OCI-LY3 (cell line): ENCODE measurements around the gene LGR4.

Experiments used
- EZH2phosphoT487 ChIP-seq: fragments of 200-600 bp; shearing (Covaris generic); IDR thresholded peaks from 2 replicates; pipeline ENCODE4 v1.6.1; 2018; ENCODE audit warnings: antibody characterized with exemption, mixed run types, low read depth
- TF ChIP-seq, protein P1 (sequence below): fragments of 200-600, 300-600 bp; sonication (generic); IDR thresholded peaks from 2 replicates; pipeline ENCODE4 v1.5.1; 2014; ENCODE audit warnings: antibody characterized with exemption, low read length, low read depth

DNA sequence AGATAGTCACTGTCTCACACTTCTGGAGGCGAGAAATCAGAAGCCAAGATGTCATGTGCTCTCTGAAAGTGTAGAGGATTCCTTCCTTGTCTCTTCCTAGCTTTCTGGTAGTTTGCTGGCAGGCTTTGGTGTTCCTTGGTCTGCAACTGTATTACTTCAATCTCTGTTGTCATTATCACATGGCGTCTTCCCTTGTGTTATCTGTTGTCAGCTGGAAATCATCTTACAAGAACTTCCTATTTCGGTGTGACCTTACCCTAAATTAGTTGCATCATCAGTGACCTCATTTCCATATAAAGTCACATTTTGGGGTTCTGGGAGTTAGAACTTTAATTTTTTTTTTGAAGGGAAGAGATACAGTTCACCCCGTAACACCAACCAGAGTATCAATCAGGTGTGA is 37.3 kb upstream of the LGR4 start:
- TF ChIP-seq, protein P1, sequence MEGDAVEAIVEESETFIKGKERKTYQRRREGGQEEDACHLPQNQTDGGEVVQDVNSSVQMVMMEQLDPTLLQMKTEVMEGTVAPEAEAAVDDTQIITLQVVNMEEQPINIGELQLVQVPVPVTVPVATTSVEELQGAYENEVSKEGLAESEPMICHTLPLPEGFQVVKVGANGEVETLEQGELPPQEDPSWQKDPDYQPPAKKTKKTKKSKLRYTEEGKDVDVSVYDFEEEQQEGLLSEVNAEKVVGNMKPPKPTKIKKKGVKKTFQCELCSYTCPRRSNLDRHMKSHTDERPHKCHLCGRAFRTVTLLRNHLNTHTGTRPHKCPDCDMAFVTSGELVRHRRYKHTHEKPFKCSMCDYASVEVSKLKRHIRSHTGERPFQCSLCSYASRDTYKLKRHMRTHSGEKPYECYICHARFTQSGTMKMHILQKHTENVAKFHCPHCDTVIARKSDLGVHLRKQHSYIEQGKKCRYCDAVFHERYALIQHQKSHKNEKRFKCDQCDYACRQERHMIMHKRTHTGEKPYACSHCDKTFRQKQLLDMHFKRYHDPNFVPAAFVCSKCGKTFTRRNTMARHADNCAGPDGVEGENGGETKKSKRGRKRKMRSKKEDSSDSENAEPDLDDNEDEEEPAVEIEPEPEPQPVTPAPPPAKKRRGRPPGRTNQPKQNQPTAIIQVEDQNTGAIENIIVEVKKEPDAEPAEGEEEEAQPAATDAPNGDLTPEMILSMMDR = no peak
- TF ChIP-seq EZH2phosphoT487 = no peak
